Fibroblast of skin of back (primary cell): ENCODE results near the gene ATP2A3.

ENCODE experiments used
- DNase-seq: peaks from one replicate; pipeline ENCODE4 v3.0.0-alpha.2; 2013

The ATP2A3 gene

GRCh38 chr17:3925684-3926485 lies 38.4 kb downstream of the ATP2A3 start:
- no peak for DNase-seq

GRCh38 chr17:3924512-3925350 lies 39.5 kb downstream of the ATP2A3 start:
- DNase-seq: no peak

GRCh38 chr17:3923466-3924190 lies 40.6 kb downstream of the ATP2A3 start:
- DNase-seq: no peak

- DNase-seq: no peak
Measured at GRCh38 chr17:3922765-3923164, 41.5 kb downstream of the ATP2A3 start.

GRCh38 chr17:3921502-3922319 lies 42.5 kb downstream of the ATP2A3 start:
- DNase-seq: no peak

GRCh38 chr17:3921006-3921405 lies 43.2 kb downstream of the ATP2A3 start:
- DNase-seq: no peak

- no peak for DNase-seq
Measured at GRCh38 chr17:3919123-3919624, 45.1 kb downstream of the ATP2A3 start.

GRCh38 chr17:3918372-3919122 lies 45.7 kb downstream of the ATP2A3 start:
- DNase-seq: no peak

- DNase-seq: peak; percentile 14
Measured at GRCh38 chr17:3917391-3917931, 46.8 kb downstream of the ATP2A3 start.

- no peak for DNase-seq
Measured at GRCh38 chr17:3916825-3917224, 47.4 kb downstream of the ATP2A3 start.

GRCh38 chr17:3915995-3916696 lies 48.1 kb downstream of the ATP2A3 start, which contains the start of gene P2RX1:
Gene P2RX1, minus strand, starts transcription at chr17:3916465. Its CDS starts 240 bp downstream, at chr17:3916225.
- no peak for DNase-seq

- DNase-seq: no peak
Measured at GRCh38 chr17:3915581-3915994, 48.6 kb downstream of the ATP2A3 start.

GRCh38 chr17:3914312-3914670 lies 49.9 kb downstream of the ATP2A3 start:
- DNase-seq: no peak

- DNase-seq: peak; percentile 64
Measured at GRCh38 chr17:3913531-3914311, 50.5 kb downstream of the ATP2A3 start.

GRCh38 chr17:3912827-3913226 lies 51.4 kb downstream of the ATP2A3 start:
- no peak for DNase-seq

GRCh38 chr17:3911271-3912053 lies 52.8 kb downstream of the ATP2A3 start:
- no peak for DNase-seq

- no peak for DNase-seq
Measured at GRCh38 chr17:3910420-3911270, 53.6 kb downstream of the ATP2A3 start.
